ENCODE data around the gene GAGE13.
"Not testable (repeated sequence)": the region's sequence is repeated elsewhere in the genome, so short reads cannot be mapped to it uniquely, and the experiment has no call there.

The GAGE13 gene

GRCh38 chrX:49331282-49331681 lies at the start of gene GAGE13:
Gene GAGE13, plus strand, starts transcription at chrX:49331582. Its CDS starts 1,156 bp downstream, at chrX:49332738.
- H3K4me3 ChIP-seq (replicated peaks; ENCODE audit: low read depth, low read length); DNase-seq (ENCODE audit: low read depth): not testable (repeated sequence)

GRCh38 chrX:49282647-49283011 lies 48.8 kb upstream of the GAGE13 start:
- DNase-seq (ENCODE audit: low read depth), result peak; percentile 40
- no peak overlapping the region for H3K4me3 ChIP-seq (replicated peaks; ENCODE audit: low read depth, low read length)
- peak; percentile 33 for TF ChIP-seq CTCF (IDR thresholded peaks at IDR 0.05; ENCODE audit: low read length, missing control alignments)

GRCh38 chrX:49284212-49284611 lies 47.2 kb upstream of the GAGE13 start:
- no peak for DNase-seq (ENCODE audit: low read depth)
- no peak for TF ChIP-seq CTCF (IDR thresholded peaks at IDR 0.05; ENCODE audit: low read length, missing control alignments)
- no peak overlapping the region for H3K4me3 ChIP-seq (replicated peaks; ENCODE audit: low read depth, low read length)

GRCh38 chrX:49286136-49286535 lies 45.2 kb upstream of the GAGE13 start:
- TF ChIP-seq CTCF (IDR thresholded peaks at IDR 0.05; ENCODE audit: low read length, missing control alignments), result no peak
- no peak for DNase-seq (ENCODE audit: low read depth)
- H3K4me3 ChIP-seq (replicated peaks; ENCODE audit: low read depth, low read length), result no peak overlapping the region

GRCh38 chrX:49286581-49286980 lies 44.8 kb upstream of the GAGE13 start:
- no peak for DNase-seq (ENCODE audit: low read depth)
- no peak overlapping the region for H3K4me3 ChIP-seq (replicated peaks; ENCODE audit: low read depth, low read length)
- no peak for TF ChIP-seq CTCF (IDR thresholded peaks at IDR 0.05; ENCODE audit: low read length, missing control alignments)

GRCh38 chrX:49287665-49288064 lies 43.7 kb upstream of the GAGE13 start:
- DNase-seq (ENCODE audit: low read depth), result no peak
- no peak for TF ChIP-seq CTCF (IDR thresholded peaks at IDR 0.05; ENCODE audit: low read length, missing control alignments)
- no peak overlapping the region for H3K4me3 ChIP-seq (replicated peaks; ENCODE audit: low read depth, low read length)

GRCh38 chrX:49290215-49290614 lies 41.2 kb upstream of the GAGE13 start:
- TF ChIP-seq CTCF (IDR thresholded peaks at IDR 0.05; ENCODE audit: low read length, missing control alignments), result no peak

More at GRCh38 chrX:49290215-49290614, 41.2 kb upstream of the GAGE13 start:
- DNase-seq (ENCODE audit: low read depth), result no peak
- no peak overlapping the region for H3K4me3 ChIP-seq (replicated peaks; ENCODE audit: low read depth, low read length)

Measured in fibroblast of pulmonary artery (primary cell).